ENCODE measurements around the gene STRA8. TPM values are rescaled to one million over a fixed set of nuclear protein-coding genes. Genes with fewer than 3 reads are reported as not detected.

The STRA8 gene
- total and polyA plus RNA-seq, 4 donors: not detected

GRCh38 chr7:135290594-135290993, 57.0 kb downstream of the STRA8 start:
- no peak overlapping the region for H3K27ac ChIP-seq (ENCODE audit: low read depth in 1 of 2, low read length in 1 of 2)
- no peaks in the 10 kb centered on the region for H3K9me3 ChIP-seq (ENCODE audit: control insufficient read depth in 4 of 4, insufficient read depth in 3 of 4, low read length in 3 of 4)
- H3K27me3 ChIP-seq (ENCODE audit: control insufficient read depth in 3 of 3, insufficient read depth in 3 of 3, low read length in 2 of 3): no peaks in the 10 kb centered on the region
- TF ChIP-seq CTCF (IDR thresholded peaks at IDR 0.05; ENCODE audit: control extremely low read depth, extremely low read depth): no peak
- WGBS, 2 donors: 93 to 97% methylated on average over 7 of the region's 7 CpGs
- ATAC-seq (ENCODE audit: insufficient read depth, low FRiP score) (no peak), DNase-seq (no peak)
- H3K4me3 ChIP-seq: no peak overlapping the region
- no peaks in the 10 kb centered on the region for H3K4me1 ChIP-seq (ENCODE audit: control insufficient read depth in 5 of 5, insufficient read depth in 5 of 5, low read length in 5 of 5)
- H3K36me3 ChIP-seq (ENCODE audit: control insufficient read depth in 4 of 4, insufficient read depth in 4 of 4, low read length in 4 of 4): no peaks in the 10 kb centered on the region
- no peak overlapping the region for H3K9ac ChIP-seq (ENCODE audit: insufficient read depth in 1 of 2, low read length in 2 of 2)

GRCh38 chr7:135291809-135292253, 58.2 kb downstream of the STRA8 start:
- Histone ChIP-seq H3K9ac (ENCODE audit: insufficient read depth in 1 of 2, low read length in 2 of 2) (no peak overlapping the region), H3K27ac (ENCODE audit: low read depth in 1 of 2, low read length in 1 of 2) (no peak overlapping the region), H3K27me3 (ENCODE audit: control insufficient read depth in 3 of 3, insufficient read depth in 3 of 3, low read length in 2 of 3) (no peaks in the 10 kb centered on the region), H3K9me3 (ENCODE audit: control insufficient read depth in 4 of 4, insufficient read depth in 3 of 4, low read length in 3 of 4) (no peaks in the 10 kb centered on the region), H3K36me3 (ENCODE audit: control insufficient read depth in 4 of 4, insufficient read depth in 4 of 4, low read length in 4 of 4) (no peaks in the 10 kb centered on the region), H3K4me1 (ENCODE audit: control insufficient read depth in 5 of 5, insufficient read depth in 5 of 5, low read length in 5 of 5) (no peaks in the 10 kb centered on the region), H3K4me3 (no peak overlapping the region)
- 80 to 81% methylated on average over 8 of the region's 8 CpGs for WGBS, 2 donors
- DNase-seq (no peak), ATAC-seq (ENCODE audit: insufficient read depth, low FRiP score) (no peak)
- TF ChIP-seq CTCF (IDR thresholded peaks at IDR 0.05; ENCODE audit: control extremely low read depth, extremely low read depth): no peak

- DNase-seq (no peak), ATAC-seq (ENCODE audit: insufficient read depth, low FRiP score) (no peak)
- H3K27me3 ChIP-seq (ENCODE audit: control insufficient read depth in 3 of 3, insufficient read depth in 3 of 3, low read length in 2 of 3): no peaks in the 10 kb centered on the region
- H3K9ac ChIP-seq (ENCODE audit: insufficient read depth in 1 of 2, low read length in 2 of 2): no peak overlapping the region
- H3K4me3 ChIP-seq: no peak overlapping the region
- 74 to 85% methylated on average over 6 of the region's 6 CpGs for WGBS, 2 donors
- H3K9me3 ChIP-seq (ENCODE audit: control insufficient read depth in 4 of 4, insufficient read depth in 3 of 4, low read length in 3 of 4): peaks cover 0 to 5% (median 0%) of the 10 kb centered on the region in 4 donors
- no peak overlapping the region for H3K27ac ChIP-seq (ENCODE audit: low read depth in 1 of 2, low read length in 1 of 2)
- no peaks in the 10 kb centered on the region for H3K36me3 ChIP-seq (ENCODE audit: control insufficient read depth in 4 of 4, insufficient read depth in 4 of 4, low read length in 4 of 4)
- no peaks in the 10 kb centered on the region for H3K4me1 ChIP-seq (ENCODE audit: control insufficient read depth in 5 of 5, insufficient read depth in 5 of 5, low read length in 5 of 5)
- TF ChIP-seq CTCF (IDR thresholded peaks at IDR 0.05; ENCODE audit: control extremely low read depth, extremely low read depth): no peak
Observed at GRCh38 chr7:135299235-135299634, 65.6 kb downstream of the STRA8 start.

Measured in lung (tissue), 12 donors.